ENCODE results near the gene INCENP. TPM values are rescaled to one million over a fixed set of nuclear protein-coding genes. Genes with fewer than 3 reads are reported as not detected.

Gene INCENP
- polyA plus RNA-seq, 2 of the 4 experiments (the other 2 are of a cell fraction), result 29.5 to 55.8 TPM

- Histone ChIP-seq H3K4me1 (peaks cover 3% of the 10 kb centered on the region; the same call in 1 of the 3 replicates), H3K9me3 (no peaks in the 10 kb centered on the region), H3K4me3 (no peak overlapping the region), H3K27ac (no peak overlapping the region), H3K4me2 (no peak overlapping the region)
- WGBS (ENCODE audit: missing lambda C conversion rate), result 87% methylated on average over 7 of the region's 7 CpGs
- no peak for DNase-seq (ENCODE audit: low read depth in 1 of 2, low spot score in 1 of 2)
- CTCF ChIA-PET, result interaction anchor here (1.3 to 1.8 kb wide), 3 partner anchors 11 to 173 kb away, joined by 3 to 4 read pairs (median 3); no protein-coding TSS in a partner anchor
- no peak for ATAC-seq
- POLR2A ChIA-PET, result no interaction called here
- no peak for FAIRE-seq
- TF ChIP-seq CBX8 (IDR thresholded peaks at IDR 0.05), result no peak
- no peak for TF ChIP-seq KDM5A (IDR thresholded peaks at IDR 0.05)
- no peak for TF ChIP-seq KDM1A (IDR thresholded peaks at IDR 0.05; ENCODE audit: low read depth)
- TF ChIP-seq JUN (IDR thresholded peaks at IDR 0.05), result no peak
- no peak for TF ChIP-seq CBX2 (IDR thresholded peaks at IDR 0.05; ENCODE audit: borderline replicate concordance, low read depth)
- no peak for TF ChIP-seq HEYL (CRISPR knock-in tag; IDR thresholded peaks at IDR 0.05)
- TF ChIP-seq TP53 (CRISPR knock-in tag; IDR thresholded peaks at IDR 0.05), result no peak
- TF ChIP-seq EHF (CRISPR knock-in tag; IDR thresholded peaks at IDR 0.05), result no peak
- TF ChIP-seq MYC (IDR thresholded peaks at IDR 0.05; ENCODE audit: borderline replicate concordance, low read length), result no peak
These were observed 13.6 kb downstream of the INCENP start for GRCh38 chr11:62137276-62137861.

GRCh38 chr11:62137881-62138629, 14.2 kb downstream of the INCENP start:
- H3K9me3 ChIP-seq, result no peaks in the 10 kb centered on the region
- ChIA-PET POLR2A (no interaction called here), CTCF (interaction anchor here (1.1 to 1.8 kb wide), 5 partner anchors 10 to 172 kb away, joined by 3 to 4 read pairs (median 3); no protein-coding TSS in a partner anchor)
- FAIRE-seq (no peak), ATAC-seq (no peak), DNase-seq (ENCODE audit: low read depth in 1 of 2, low spot score in 1 of 2) (no peak)
- H3K4me1 ChIP-seq, result no peaks in the 10 kb centered on the region
- no peak overlapping the region for H3K27ac ChIP-seq
- WGBS (ENCODE audit: missing lambda C conversion rate), result 94% methylated on average over 8 of the region's 14 CpGs
- no peak overlapping the region for H3K4me3 ChIP-seq
- TF ChIP-seq NFE2L2 (conservative IDR thresholded peaks at IDR 0.05; ENCODE audit: low read length), result no peak
- TF ChIP-seq CBX8 (IDR thresholded peaks at IDR 0.05), result no peak
- no peak for TF ChIP-seq BCL3 (IDR thresholded peaks at IDR 0.05)
- no peak for TF ChIP-seq ZC3H11A (IDR thresholded peaks at IDR 0.05)
- no peak for TF ChIP-seq EHF (CRISPR knock-in tag; IDR thresholded peaks at IDR 0.05)
- TF ChIP-seq JUNB (IDR thresholded peaks at IDR 0.05), result no peak
- no peak for TF ChIP-seq EP300 (IDR thresholded peaks at IDR 0.05)
- TF ChIP-seq ELK1 (IDR thresholded peaks at IDR 0.05; ENCODE audit: low read depth, low read length), result no peak
- TF ChIP-seq USF2 (IDR thresholded peaks at IDR 0.05), result no peak
- TF ChIP-seq NPAS2 (CRISPR knock-in tag; IDR thresholded peaks at IDR 0.05; ENCODE audit: borderline replicate concordance), result no peak
- TF ChIP-seq MAFK (IDR thresholded peaks at IDR 0.05; ENCODE audit: partially characterized antibody), result no peak
- no peak for TF ChIP-seq SREBF2 (IDR thresholded peaks at IDR 0.05)
- no peak for TF ChIP-seq HMGXB4 (CRISPR knock-in tag; IDR thresholded peaks at IDR 0.05; ENCODE audit: borderline replicate concordance)
- no peak overlapping the region for H3K4me2 ChIP-seq
